Measurements from ENCODE around the gene KCNK16.
"Not testable (repeated sequence)": the region's sequence is repeated elsewhere in the genome, so short reads cannot be mapped to it uniquely, and the experiment has no call there.

KCNK16 gene

GRCh38 chr6:39312912-39313525 lies 9.5 kb downstream of the KCNK16 start:
- in situ Hi-C loops (cut with MboI; ENCODE audit: low sequenced_read_pairs), result no loop called here

- in situ Hi-C loops (cut with MboI; ENCODE audit: low sequenced_read_pairs), result no loop called here
Observed at GRCh38 chr6:39310542-39310941, 12.0 kb downstream of the KCNK16 start.

GRCh38 chr6:39309942-39310531 lies 12.5 kb downstream of the KCNK16 start:
- in situ Hi-C loops (cut with MboI; ENCODE audit: low sequenced_read_pairs), result no loop called here

- in situ Hi-C loops (cut with MboI; ENCODE audit: low sequenced_read_pairs), result no loop called here
Observed at GRCh38 chr6:39307462-39307861, 15.0 kb downstream of the KCNK16 start.

DNA sequence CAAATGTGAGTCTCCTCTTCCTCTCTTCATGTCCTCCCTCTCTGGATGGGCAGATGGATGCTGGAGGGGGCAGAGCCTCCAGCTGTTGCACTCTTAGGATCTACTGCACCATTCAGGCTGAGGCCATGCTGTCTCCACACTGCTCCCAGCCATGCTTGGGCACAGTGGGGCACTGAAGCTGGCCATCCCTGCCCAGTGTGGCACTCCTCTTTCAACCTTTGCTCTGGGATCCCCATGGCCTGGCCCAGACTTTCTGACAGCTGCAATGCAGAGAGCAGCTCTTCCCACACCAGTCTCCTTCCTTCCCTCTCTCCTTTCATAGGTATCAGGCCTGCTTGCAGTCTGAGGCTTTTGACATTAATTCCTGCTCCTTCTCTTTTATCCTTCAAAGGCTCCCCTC lies 17.6 kb downstream of the KCNK16 start:
- in situ Hi-C loops (cut with MboI; ENCODE audit: low sequenced_read_pairs), result no loop called here

DNA sequence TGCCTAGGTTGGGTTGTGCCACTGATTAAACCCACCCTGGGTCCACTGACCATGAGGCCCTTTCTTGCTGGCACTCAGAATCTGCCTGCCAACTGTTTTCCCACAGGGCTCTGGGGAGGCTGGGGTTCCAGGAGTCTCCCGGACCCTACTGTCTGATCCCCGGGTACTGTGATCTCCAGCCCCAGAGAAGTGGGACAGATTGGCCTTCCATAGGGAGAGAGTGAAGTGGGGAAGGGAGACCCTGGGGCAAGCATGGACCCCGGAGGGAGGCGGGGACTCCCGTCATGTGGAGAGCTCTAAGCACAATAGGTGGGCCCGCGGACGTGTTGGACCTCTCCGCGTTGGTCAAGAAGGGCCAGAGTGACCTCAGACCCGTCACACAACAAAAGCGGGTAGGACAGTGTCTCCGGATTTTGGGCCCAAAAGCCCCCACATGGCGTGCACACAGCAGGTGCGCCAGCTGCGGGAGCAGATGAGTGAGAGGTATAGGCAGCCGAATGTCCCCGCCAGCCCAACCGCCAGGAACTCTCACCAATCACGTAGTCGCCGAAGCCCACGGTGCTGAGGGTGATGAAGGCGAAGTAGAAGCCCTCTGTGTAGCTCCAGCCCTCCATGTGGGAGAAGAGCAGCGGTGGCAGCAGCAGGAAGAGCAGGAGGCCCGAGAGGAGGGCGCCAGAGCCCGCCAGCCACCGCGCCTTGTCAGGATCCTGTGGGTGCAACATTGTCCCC lies 18.9 kb downstream of the KCNK16 start:
- in situ Hi-C loops (cut with MboI; ENCODE audit: low sequenced_read_pairs), result no loop called here

- in situ Hi-C loops (cut with MboI; ENCODE audit: low sequenced_read_pairs), result no loop called here
Observed at GRCh38 chr6:39302669-39303424, 19.7 kb downstream of the KCNK16 start.

DNA sequence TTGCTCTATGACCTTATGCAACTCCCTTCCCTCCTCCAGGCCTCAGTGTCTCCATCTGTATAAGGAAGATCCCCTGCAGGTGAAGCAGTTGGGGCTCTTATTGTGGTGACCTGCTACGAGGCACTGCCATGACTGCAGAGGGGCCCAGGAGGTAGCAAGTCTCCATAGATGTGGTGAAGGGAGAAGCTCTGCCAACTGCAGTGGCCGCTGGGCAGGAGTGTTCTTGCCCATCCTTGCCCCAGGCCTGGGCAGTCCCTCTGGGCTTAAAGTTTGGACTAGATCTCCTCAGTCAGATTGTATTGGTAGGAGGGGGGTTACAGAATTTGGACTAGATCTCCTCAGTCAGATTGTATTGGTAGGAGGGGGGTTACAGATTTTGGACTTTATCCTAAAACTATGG lies 20.5 kb downstream of the KCNK16 start:
- in situ Hi-C loops (cut with MboI; ENCODE audit: low sequenced_read_pairs), result no loop called here

DNA sequence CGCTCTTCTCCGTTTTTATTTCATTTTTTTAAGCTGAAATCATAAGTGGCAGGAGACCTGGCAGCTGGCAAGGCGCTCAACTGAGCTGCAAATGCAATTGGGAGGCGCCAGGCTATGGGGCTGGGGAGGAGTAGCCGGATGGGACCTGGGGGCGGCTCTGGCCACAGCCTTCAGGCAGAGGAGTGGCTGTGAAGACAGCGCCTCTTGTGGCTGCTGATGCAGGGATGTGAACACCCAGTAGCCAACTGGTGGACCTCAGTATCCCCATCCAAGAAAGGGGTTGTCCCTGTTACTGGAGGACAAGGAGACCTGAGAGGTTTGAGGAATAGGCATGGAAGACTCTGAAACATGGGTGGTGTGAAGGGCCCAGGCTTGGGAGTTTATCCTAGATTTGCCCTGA lies 20.9 kb downstream of the KCNK16 start:
- in situ Hi-C loops (cut with MboI; ENCODE audit: low sequenced_read_pairs), result no loop called here

DNA sequence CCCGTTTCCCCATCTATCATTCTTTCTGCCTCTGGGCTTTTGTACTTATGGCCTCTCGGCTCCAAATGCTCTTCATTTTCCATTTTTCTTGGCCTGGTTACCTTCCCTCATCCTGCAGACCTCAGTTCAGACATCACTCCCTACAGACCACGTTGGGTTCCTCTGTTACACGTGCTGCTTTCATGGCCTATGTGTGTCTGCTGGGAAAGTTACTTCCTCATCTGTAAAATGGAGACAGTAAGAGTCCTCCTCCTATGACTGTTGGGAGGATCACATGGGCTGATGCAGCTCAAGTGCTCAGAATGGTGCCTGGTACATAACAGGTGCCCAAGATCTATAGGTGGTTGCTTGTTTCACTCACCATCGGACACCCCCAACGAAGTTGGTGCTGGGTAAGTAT lies 21.8 kb downstream of the KCNK16 start:
- in situ Hi-C loops (cut with MboI; ENCODE audit: low sequenced_read_pairs), result no loop called here

- in situ Hi-C loops (cut with MboI; ENCODE audit: low sequenced_read_pairs), result no loop called here
Observed at GRCh38 chr6:39298061-39298460, 24.4 kb downstream of the KCNK16 start.

- in situ Hi-C loops (cut with MboI; ENCODE audit: low sequenced_read_pairs), result no loop called here
Observed at GRCh38 chr6:39296745-39297640, 25.5 kb downstream of the KCNK16 start.

DNA sequence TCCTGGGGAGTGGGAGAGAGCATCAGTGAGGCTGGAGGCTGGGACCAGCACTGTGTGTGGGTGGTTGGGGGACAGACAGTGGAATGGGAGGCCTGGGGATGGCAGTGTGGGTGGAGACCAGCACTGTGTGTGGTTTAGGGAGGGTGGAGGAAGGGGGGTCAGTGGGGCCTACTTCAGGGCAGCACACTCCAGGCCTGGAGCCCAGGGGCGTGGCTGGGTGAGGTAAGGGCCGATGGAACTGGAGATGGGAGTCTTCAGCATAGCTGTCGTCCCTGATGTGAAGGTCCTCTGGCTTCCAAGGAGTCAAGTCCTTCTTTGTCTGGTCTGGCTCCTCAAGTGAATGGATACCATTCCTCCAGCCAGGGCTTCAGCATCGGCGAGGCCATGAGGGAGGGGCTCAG lies 26.9 kb downstream of the KCNK16 start:
- in situ Hi-C loops (cut with MboI; ENCODE audit: low sequenced_read_pairs), result no loop called here

DNA sequence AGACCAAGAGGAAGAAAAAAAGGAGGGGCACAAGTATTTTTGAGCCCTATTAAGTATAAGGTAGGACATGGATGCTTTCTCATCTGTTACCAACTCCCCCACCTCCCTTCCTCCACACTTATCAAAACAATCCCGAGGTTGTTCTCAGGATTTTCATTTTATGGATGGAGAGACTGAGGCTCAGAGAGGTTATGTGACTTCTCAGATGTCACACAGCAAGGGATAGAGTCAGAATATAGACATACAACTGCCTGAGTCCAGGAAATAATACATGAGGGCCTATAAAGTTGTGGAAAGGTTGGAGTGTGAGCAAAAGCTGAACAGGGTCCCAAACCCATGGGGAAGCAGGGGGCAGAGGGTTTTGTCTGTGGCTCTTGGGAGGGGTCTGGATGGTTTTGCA lies 27.6 kb downstream of the KCNK16 start:
- in situ Hi-C loops (cut with MboI; ENCODE audit: low sequenced_read_pairs), result no loop called here

DNA sequence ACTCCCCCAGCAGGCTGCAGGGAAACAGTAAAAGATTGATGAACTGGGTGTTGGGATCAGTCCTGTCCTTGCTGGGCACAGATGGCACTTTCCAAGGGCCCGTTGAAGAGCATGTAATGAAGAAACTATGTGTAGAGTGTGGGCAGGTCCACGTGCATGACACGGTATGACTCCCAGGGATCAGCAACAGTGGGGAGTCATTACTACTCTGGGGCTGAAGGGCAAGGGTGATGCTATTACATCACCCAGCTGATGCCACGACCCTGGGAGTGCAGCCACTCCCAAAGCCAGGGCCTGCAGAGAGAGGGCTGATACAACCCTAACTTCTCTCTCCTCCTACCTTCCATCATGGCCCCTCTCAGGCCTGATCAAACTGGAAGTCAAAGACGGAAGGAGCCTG lies 28.4 kb downstream of the KCNK16 start:
- in situ Hi-C loops (cut with MboI; ENCODE audit: low sequenced_read_pairs), result no loop called here

GRCh38 chr6:39292637-39293036 lies 29.9 kb downstream of the KCNK16 start:
- in situ Hi-C loops (cut with MboI; ENCODE audit: low sequenced_read_pairs), result no loop called here

GRCh38 chr6:39289490-39289889 lies 33.0 kb downstream of the KCNK16 start:
- in situ Hi-C loops (cut with MboI; ENCODE audit: low sequenced_read_pairs), result no loop called here

DNA sequence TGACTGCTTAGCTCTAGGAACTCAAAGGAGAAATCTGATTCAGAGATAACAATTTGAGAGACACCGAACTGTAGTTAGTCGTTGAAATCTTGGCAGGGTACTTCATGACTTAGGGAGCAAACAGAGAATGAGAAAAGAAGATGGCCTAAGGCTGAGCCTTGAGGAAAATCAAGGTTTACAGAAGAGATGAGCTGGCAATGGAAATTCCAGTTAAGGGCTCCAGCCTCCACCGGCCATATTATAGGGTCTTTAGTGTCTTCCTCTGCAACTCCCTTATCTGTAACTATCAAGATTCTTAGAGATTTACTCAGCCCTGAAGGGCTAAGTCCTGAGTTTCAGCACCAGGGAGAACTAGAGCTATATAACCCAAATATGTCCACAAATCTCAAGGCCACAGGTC lies 34.9 kb downstream of the KCNK16 start:
- in situ Hi-C loops (cut with MboI; ENCODE audit: low sequenced_read_pairs), result no loop called here

GRCh38 chr6:39286596-39286995 lies 35.9 kb downstream of the KCNK16 start:
- in situ Hi-C loops (cut with MboI; ENCODE audit: low sequenced_read_pairs), result not testable (repeated sequence)

DNA sequence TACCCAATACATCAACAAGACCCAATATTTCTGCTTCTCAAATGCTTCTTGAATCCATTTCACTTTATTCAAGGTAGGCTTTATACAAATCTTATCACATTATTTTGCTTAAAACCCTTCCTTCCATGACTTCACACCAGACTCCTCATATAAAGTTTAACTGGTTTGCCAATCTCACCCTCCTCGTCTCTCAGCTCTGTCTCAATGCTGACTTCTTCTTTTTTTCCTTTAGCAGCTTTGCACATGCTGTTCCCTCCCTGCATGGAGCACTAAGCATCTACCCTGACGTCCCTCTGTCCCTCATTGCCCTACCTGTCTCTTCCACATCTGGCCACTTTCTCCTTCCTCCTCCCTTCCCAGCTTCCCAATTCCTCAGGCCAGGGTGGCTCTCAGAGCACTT lies 39.7 kb downstream of the KCNK16 start:
- in situ Hi-C loops (cut with MboI; ENCODE audit: low sequenced_read_pairs), result no loop called here

All from hTERT RPE-1 (cell line).